GM08714 (cell line): Measurements from ENCODE around the gene TMEM187.

ENCODE experiments used
- H3K4me3 ChIP-seq: fragments of 200-500 bp; sonication (Bioruptor generic); 2 replicates; pipeline ENCODE4 v1.5.1; 2014; ENCODE audit warnings: mild to moderate bottlenecking, low read length, inconsistent platforms
- ZNF274 ChIP-seq: IDR thresholded peaks from 2 replicates; pipeline ENCODE4 v1.6.1; 2012; ENCODE audit warnings: mild to moderate bottlenecking, low read depth, low read length

The TMEM187 gene

DNA sequence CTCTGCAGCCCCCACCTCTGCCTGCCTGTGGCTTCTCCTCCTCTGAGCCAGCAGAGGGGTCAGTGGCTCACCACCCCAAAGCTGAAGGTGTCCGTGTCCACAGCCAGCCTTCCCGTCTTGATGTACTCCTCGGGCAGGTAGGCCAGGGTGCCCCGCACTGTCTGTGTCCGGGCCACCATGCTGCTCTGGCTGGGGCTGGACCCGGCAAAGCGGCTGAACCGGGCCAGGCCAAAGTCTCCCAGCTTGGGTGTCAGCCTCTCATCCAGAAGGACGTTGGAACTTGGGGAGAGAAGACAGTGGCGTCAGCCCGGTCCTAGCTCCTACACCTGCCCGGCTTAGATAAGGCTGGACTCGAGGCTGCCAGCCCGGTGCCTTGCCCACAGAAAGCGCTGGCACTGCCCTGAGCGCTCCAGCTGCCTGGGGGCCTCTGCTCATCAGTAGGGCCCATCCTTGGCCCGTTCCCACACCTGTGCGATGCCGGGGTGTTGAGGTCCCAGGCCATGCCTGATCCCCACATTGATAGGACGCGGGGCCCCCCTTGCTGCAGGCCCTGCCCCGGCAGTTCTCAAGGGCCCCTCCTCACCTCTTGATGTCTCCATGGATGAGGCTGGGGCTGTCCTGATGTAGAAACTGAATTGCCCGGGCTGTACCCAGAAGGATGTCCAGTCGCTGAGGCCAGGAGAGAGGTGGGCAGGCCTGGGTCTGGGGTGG is 44.0 kb downstream of the TMEM187 start:
- TF ChIP-seq ZNF274 = no peak
- no peak overlapping the region for H3K4me3 ChIP-seq

DNA sequence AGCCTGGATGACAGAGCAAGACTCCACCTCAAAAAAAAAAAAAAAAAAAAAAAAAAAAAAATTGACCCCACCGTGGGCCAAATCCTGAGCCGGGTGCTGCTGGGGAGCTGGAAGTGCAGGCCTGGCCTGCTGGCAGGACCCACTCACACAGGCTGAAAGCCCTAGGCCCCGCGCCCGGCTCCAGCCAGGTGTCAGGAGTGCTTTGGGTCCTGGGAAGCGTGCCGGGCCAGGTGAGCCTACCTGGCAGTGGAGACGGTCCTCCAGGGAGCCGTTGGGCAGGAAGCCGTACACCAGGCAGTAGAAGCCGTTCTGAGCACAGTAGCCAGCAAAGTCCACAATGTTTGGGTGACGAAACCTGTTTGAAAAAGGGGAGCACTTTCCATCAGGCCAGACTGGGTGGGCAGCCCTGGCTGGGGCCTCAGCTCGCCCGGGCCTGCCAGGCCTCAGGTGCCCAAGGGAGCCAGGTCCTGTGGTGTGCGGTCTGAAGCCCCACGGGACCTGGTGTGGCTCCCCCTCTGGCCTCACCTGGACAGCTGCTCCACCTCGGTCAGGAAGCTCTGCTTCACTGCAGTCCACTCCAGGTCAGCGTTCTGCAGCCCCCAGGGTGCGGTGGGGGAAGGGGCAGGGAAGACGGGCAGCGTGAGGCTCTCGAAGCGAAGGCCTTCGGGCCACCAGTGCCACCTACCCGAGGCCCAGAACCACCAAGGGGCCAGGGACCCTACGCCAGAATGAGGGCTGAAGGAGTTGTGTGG is 45.4 kb downstream of the TMEM187 start:
- peak overlapping the region; percentile 81; the same call in 1 of the 2 replicates for H3K4me3 ChIP-seq
- TF ChIP-seq ZNF274 = no peak

DNA sequence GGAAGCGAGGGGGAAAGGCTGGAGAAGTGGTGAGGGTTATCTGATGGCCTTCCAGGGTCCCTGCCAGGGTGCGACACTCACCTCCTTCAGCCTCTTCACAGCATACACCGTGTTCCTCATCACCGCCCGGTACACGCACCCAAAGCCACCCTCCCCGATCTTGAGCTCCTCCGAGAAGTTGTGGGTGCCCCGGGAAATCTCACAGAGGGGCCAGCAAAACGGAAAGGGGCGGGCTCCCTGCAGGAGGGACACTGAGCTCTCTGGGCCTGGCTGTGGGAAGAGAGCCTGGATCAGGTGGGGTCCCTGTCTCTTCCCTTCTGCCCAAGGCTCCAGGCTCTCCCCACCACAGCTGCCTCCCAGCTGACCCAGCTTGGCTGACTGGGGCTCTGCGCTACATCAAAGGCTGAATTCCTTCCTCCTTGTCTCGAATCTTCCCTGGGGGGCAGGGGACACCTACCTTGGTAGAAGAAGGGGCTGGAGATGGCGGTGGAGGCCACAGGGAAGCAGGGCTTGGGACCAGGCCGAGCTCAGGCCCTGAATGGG is 46.0 kb downstream of the TMEM187 start:
- H3K4me3 ChIP-seq = peak overlapping the region; percentile 81
- no peak for TF ChIP-seq ZNF274

DNA sequence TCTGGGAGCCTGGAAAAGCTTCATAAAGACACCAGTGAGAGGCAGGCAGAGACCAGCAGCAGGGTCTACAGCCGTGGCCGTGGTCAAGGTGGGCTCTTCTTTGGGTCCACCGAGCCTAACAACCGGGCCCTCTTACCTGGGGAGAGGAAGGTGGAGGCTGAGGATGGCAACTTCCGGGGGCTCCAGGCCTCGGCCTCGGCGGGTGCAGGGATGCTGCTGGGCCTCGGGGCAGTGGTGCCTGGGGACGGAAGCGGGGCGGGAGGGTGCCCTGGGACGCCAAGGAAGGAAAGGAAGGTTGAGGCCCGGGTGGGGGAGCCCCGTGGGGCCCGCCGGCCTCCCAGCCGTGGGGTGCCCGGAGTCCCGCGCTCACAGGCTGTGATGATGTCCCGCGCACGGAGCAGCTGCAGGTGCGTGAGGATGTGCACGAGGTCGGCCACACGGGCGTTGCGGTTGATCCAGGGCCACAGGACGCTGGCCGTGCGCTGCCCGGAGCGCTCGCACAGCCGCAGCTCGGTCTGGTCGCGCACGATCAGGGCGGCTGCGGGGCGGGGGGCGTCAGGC is 46.6 kb downstream of the TMEM187 start:
- H3K4me3 ChIP-seq = peak overlapping the region; percentile 81
- TF ChIP-seq ZNF274 = no peak

DNA sequence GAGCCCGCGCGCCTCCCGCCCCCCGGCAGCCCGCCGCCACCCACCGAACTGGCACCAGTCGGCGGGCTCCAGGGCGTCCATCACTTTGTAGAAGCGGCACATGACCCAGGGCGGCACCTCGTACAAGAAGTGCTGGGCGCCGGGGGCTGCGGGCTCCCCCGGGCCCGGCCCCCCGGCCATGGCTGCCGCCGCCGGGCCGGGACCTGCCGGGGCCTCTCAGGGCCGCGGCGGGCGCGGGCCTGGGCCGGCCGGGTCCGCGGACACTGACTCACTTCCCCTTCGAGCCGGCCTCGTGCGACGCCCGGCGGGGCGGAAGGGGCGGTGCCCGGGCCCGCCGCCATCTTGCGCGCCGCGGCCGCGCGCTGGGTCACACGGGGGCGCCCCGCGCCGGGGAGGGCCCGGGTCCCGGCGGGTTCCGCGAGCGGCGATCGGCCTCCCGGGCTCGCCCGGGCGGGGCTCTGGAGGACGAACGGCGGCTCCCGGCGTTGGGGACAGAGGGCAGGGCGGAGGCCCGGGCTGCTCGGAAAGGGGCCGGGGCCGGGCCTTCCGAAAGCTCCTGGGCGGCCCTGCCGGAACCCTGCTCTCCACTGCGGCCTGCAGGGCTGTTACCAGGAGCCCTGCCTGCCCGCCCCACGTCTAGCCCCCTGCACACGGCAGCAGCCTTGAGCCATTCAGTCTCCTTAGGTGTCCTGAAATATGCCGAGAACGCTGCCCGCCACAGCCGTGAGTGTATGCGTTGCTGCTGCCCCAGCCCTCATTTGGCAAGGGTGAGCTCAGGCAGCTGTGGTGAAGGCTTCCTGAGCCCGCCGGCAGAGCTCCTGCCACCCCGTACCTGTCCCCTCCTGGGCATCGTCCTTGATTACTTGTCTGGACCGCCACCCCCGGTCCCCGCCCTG is 47.3 kb downstream of the TMEM187 start, which contains the start of gene IRAK1:
Gene IRAK1 (minus strand): TSS at position 270 of the 896 bp plus-strand sequence. CDS start 90 bp downstream, at position 180.
- TF ChIP-seq ZNF274 = no peak
- peak within 1 kb of the TSS; percentile 81 for H3K4me3 ChIP-seq

DNA sequence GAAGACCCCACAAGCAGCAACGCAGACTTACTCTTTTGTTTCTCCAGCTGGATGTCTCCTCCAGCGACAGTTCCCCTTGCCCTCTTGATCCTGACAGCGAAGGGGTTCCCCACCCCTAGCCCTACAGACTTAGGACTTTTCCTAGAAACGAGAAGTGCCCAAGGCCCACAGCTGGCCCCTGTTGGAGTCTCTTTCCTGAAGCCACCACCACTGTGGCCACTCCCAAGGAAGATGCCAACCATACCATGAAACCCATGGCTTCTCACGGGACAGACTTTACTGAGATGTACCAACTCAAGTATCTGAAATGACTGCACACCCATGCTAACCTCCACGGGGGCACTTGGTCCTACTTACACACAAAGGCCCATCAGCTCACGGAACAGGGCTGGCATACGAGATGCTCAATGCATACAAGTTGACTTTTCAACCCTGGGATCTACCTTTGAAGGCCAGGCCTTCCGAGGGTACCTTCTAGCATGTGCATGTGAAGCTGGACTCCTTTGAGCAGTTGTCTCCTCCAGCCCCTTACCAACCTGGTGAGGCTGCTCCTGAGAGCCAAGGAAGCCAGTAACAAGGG is 48.1 kb downstream of the TMEM187 start:
- H3K4me3 ChIP-seq = peak overlapping the region; percentile 71; the same call in 1 of the 2 replicates
- TF ChIP-seq ZNF274 = no peak

DNA sequence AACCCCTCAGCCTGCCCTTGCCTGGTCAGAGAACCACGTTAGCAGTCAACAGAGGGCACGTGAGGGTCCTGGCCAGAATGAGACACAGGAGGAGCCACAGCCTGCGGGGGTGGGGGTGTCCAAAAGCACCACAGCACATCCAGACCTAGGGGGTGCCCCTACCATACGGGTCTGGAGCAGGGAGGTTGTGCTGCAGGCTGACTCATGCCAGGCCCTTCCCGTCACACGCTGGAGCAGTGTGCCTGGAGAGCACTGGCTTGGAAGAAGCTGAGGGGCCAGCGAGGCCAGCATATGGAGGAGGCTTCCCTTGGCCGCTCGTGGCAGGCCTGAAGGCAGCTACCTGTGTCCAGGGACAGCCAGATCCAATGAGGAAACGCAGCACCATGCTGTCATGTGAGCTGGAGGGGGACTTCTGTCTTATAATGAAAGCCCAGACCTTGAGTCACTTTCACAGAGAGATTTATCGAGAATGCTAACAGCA is 48.6 kb downstream of the TMEM187 start:
- H3K4me3 ChIP-seq = no peak overlapping the region; the same call in 1 of the 2 replicates
- no peak for TF ChIP-seq ZNF274

DNA sequence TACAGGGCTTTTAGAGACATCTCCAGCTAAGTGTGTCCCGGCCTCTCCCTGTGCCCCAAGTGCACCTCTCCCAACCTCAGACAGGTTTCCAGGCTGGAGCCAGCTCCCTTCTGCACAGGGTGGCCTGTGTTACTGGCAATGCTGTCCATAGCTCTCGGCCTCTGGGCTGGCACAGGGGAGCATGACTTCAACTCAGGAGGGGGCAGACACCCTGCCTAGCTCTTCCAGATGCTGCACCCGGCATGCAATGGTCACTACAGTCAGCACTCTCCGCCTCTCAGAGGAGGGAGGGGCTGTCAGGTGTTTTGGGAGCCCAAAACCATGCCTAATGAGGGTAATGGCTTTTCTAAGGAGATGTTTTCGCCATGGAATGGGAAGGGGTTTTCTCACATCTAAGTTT is 49.6 kb downstream of the TMEM187 start:
- no peak overlapping the region for H3K4me3 ChIP-seq
- TF ChIP-seq ZNF274 = no peak

DNA sequence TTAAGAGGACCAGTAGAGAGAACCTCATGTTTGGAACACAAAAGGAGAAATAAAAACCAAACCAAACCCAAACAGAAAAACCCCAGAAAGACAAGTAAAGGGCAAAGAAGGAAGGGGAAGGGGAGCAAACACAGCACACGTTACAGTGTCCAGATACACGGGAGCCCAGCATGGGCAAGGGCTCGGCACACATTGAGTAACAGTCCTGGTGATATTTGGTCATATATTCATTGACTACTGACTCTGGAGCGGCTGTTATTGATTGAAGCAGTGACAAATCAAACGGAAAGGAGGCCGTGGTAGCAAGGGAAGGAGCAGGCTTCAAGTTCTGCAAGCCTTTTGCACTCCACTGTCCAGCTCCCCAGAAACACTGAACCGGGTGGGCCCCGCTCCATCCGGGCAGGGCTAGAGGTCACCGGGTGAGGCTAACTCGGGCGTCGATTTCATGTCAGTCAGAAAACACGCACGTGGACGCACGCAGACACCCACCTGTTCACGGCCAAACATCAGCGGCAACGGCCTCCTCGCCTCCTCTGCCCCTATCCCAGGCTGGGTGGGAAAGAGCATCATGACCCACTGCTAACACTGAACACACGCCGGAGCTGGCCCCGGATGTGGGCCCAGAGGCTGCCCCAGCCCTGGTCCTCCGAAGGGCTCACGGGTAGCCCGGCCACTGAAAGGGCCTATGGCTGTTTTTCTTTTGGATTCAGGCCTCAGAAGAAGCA is 50.9 kb downstream of the TMEM187 start:
- no peak for TF ChIP-seq ZNF274
- H3K4me3 ChIP-seq = no peak overlapping the region

DNA sequence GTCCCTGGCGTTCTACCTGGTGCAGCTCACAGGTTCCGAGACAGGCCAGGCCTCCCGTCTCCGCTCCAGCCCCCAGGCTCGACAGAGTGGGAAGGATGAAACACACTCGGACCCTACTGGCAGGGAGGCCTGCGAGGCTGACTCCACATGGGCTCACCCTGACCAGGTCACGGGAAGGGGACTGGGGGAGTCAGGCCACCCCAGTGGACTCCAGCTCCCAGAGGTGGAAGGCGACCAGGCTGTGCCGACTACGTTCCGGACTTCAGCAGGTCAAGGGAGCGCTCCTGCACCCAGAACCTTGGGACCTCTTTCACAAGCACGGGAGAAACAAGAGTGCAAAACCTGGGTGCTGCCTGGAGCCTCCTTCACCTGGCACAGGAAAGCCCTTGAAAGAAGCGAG is 51.7 kb downstream of the TMEM187 start:
- no peak overlapping the region for H3K4me3 ChIP-seq
- no peak for TF ChIP-seq ZNF274

DNA sequence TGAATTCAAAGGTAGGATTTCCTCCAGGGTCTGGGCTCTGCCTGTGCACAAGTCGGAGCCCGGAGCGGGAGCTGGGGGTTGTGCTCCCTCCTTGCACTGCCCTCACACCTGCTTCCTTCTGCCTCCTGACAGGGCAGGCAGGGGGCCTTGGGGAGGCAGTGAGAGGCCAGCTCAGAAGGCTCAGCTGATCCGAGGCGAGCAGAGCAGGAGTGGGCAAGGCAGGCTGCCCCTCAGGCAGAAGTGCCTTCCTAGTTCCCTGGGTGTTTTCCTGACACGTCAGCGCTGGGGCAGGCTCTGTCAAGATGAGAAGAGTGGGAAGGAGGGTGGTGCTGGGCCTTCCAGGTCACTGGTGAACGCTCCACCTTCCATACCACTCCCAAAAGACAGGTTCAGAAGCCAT is 52.7 kb downstream of the TMEM187 start:
- no peak overlapping the region for H3K4me3 ChIP-seq
- TF ChIP-seq ZNF274 = no peak

DNA sequence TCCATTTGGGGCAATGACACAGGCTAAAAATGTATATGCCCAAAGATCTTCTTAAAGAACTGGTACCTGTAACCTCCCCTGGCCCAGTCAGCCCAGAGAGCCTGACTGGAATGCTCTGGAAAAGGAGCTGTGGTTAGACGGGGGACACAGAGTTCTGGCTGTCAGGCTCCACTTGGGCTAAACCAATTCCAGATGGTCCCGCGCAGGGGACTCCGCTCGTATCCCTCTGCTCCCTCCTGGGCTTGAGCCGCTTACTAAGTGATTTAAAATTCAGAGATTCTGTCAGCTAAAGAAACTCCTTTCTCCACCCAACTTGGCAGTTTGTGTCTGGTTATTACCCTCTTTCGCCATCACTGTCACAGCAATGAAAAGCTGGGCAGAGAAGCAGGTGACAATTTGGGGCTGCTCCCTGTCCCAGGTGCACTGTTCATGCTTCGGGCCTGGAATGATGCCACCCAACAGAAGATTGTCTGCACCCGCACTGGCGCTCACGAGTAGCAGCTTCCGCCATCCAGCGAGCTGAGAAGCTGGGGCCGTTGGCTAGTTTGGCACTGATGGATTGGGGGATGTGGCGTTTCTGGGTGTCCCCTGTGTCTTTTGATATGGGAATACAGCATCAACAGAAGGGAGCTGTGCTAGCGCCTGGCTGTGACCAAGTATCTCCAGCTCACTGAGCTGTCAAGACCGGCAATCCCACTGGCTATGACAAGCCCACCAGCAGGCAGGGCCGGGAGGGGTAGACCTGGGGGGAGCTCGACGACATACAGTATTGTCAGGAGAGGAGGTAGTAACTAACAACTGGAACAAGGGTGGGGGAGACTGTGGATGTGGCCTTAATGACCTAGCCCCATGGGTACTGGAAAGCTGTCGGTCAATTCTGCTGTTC is 53.8 kb downstream of the TMEM187 start:
- no peak for TF ChIP-seq ZNF274

More for the DNA sequence above, 53.8 kb downstream of the TMEM187 start:
- H3K4me3 ChIP-seq = no peak overlapping the region
